Measurements from ENCODE around the gene ACBD4.

ACBD4 gene

DNA sequence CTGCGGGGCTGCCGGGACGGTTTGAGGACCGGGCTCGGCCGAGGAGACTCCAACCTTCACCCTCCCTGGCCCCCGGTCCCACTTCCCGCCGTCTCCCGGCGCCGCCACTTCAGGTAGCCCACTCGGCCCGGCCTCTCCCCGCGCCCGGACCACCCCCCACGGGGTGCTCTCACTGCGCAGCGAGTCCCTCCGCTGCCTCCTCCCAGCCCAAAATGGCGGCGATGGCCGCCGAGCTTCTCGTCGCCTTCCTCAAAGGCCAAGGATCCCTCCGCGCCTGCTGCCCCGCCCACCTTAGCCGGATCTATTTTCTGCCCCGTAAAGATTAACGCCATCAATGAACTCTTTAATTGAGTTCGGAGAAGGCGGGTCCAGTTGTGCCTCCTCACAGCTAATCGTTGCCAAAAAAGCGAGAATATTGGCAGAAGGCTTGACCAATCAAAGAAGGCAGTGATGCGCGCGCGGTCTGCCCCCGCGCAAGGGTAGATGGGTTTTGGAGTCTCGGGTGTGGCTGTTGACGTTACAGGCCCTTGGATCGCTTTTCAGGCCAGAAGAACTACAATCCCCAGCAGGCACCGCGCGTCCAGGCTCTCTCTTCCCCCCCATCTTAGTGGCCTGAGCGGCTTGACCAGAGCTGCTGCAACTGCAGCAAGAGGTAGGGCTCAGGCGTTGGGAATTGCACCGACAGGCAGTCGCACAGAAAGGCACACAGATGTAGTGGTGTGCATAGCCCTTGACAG, 26.0 kb downstream of the ACBD4 start, which contains the start of gene HEXIM2:
Gene HEXIM2, plus strand, starts transcription at position 588 of the 737 bp plus-strand sequence. CDS start 919 bp downstream, outside the sequence.
- peak; percentile 100 for DNase-seq

DNA sequence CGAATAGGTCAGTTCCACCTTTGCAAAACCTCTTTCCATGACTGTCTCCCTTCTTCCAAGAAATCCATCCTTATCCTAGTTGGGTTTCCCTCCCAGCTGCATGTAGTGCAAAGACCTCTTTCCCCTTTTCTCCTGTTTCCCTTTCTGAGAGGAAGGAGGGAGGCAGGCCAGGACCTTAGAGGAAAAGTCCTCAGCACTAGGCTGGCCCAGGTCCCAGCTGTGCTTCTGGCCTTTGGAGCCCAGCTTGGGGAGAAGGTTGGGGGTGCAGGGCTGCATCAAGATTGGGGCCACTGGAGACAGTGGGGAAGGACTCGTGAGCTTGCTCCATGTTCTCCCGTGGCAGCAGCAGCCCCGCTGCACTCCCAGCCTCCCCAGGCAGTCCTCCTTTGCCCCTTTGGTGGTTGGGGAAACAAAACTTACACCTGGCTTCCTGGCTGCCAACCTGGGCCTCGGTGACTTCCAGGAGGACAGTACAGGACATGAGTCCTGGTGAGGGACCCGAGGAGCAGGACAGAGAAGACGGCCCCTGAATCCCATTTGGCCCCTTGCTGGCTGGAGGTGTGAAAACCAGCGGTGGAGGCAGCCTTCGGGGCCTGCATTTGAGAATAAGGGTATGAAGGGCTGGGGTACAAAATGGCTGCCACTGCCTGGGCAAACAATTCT, 26.7 kb downstream of the ACBD4 start:
- no peak for DNase-seq

DNA sequence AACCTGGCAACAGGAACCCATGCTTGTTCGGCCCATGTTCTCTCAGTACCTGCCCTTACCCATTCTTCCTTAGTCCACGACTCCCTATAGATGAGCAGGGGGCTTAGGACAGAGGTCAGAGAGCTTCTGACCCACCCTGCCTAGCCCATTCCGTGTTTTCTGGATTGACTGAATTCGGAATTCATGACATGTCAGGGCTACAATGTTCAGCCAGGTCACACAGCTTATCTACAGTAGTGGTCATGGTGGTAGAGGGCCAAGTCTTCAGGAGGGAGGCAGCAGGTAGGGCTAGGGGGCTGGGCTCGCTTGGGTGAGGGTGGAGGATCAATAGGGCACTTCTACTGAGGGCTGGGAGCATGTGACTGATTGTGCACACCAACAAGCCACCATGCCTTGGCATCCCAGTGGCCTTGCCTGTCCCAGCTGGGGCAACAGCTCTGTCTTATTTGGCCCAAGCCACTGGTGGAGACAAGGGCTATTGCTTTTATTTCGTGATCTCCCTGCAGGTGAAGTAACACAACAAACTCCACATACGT, 29.3 kb downstream of the ACBD4 start:
- no peak for DNase-seq

DNA sequence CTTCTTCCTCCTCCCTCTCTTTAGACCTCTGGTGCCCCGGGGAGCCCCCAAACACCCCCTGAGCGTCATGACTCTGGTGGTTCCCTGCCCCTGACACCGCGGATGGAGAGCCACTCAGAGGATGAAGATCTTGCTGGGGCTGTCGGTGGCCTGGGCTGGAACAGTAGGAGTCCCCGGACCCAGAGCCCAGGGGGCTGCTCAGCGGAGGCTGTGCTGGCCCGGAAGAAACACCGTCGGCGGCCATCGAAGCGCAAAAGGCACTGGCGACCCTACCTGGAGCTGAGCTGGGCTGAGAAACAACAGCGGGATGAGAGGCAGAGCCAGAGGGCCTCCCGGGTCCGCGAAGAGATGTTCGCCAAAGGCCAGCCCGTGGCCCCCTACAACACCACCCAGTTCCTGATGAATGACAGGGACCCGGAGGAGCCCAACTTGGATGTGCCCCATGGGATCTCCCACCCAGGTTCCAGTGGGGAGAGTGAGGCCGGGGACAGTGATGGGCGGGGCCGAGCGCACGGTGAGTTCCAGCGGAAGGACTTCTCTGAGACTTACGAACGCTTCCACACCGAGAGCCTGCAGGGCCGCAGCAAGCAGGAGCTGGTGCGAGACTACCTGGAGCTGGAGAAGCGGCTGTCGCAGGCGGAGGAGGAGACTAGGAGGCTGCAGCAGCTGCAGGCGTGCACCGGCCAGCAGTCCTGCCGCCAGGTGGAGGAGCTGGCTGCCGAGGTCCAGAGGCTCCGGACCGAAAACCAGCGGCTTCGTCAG, 33.7 kb downstream of the ACBD4 start:
- DNase-seq, result no peak

DNA sequence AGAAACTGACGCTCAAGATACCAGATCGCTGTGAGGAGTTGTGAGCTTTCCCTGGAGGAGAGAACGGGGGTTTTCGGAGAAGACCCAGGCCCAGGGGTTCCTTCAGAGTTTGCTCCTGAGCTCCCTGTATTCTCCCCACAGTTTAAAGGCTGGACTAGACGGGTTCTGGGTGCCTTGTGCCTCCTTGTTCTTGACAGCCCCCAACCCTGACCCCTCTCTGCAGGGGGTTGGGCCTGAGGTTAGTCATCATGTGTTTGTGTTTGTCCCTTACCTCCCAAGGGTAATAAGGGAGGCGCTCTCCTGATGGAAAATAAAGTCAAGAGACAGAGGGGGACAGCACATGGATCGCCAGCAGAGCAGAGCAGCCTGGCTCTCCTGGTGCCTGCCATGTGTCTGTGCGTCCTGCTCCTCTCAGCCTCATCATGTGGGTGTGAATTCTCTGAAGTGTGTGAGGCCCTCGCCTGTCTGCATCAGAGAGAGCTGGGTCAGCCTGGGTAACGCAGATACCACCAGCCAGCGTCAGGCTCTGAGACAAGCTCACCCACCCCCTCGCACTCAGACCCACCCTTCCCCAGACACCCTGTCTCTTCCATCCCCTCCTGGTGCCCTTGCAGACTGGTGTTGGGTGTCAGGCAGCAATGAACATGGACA, 34.9 kb downstream of the ACBD4 start:
- no peak for DNase-seq

DNA sequence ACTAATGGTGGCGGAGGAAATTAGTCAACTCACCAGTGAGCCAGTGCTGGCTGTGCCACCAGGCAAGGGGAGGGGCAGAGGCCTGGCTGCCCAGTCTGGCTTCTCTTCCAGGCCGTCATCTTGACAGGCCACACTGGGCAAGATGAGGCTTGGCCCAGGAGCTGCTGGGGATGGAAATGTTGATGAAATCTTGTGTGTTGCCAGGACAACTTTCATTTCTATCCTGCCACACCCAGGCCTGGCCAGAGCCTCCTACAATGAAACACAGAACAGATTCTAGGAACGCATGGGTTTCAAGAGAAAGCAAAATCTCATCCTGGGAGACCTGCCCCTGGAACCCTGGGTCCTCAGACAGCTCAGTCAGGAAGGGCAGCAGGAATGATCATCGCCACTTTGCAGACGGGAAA, 35.4 kb downstream of the ACBD4 start:
- no peak for DNase-seq

DNA sequence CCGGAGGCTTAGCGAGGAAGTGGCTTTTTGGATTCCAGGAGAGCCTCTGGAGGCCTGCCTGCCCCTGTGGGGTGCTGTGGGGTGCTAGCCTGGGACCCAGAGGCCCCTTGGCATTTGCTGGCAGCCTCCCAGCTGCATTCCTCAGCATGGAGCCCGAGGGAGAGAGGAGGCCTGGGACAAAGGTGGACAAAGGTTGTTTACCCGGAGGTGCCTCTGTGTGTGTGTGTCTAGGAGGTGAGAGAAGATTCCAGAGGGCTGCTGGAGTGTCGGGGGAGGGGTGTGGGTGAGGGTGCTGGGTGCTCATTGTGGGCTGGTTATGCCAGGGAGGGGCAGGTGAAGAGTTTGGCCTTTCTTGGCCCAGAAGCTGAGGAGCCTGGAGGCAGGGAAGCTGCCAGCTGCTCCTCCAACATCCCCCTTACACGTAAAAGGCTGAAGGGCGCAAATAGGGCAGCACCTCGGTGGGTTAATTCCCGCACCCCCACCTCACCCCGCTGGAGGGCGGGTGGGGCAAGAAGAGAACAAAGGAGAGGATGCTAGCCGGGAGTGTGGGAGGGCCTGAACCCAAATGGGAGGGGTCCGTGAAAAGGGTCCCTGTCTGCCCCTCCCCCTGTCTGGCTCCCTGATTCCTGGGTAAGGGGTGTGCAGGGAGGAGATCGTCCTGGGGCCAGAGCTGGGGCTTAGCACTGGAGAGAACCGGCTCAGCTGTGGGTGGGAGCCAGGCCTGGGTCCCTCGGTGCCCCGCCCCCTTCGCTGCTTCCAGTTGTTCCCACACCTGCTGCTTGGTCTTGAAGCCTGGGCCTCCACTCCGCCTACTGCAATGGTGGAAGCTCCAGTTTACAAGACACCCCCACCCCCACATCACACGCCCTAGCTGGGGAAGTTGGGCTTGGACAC, 36.1 kb downstream of the ACBD4 start:
- DNase-seq, result no peak

DNA sequence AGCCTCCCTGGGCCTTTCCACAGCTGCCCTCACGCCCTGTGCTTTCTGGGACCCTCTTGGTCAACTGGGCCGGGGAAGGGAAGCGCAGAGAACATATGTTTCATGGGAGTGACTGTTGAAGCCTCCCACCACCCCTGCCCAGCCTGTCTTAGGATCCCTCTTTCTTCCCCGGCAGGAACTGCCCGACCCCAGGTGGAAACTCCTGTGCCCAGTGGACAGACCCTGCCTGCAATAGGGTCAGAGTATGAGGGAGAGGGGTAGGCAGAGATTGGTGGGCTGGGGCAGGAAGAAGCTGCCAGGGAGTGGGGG, 36.7 kb downstream of the ACBD4 start:
- no peak for DNase-seq

DNA sequence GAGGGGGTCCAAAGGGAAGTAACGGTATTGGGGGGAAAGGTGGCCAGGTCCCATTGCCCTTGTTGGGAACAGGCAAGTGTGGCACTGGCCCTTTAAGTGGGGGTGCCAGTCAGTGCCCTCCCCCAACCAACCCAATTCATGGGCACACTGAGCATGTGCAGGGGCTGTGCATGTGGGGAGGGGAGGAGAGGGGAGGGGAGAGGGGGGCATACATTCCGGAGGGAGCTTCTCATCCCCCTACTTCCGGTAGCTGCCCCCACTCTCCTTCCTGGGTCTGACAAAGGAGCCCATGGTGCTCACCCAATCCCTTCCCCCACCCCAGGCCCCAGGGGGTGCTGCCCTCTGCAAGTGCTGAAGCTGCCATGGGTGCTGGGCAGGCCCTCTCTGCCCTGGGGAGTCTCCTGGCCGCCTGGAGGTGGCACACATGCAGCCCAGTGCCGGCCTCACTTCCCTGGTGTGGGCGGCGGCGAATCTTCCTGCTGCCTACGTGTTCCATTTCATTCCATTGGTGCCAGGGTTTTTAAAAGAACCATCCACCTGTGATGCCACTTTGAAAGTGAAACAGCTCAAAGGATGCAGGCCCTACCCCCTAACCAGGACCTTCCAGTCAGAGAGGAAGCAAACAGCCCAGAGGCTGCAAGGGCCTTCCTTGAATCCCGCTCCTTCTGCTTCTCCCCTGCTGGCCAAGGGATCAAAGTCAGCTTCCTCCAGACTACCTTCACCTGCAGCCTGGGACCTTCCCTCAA, 37.2 kb downstream of the ACBD4 start:
- DNase-seq, result peak; percentile 27

DNA sequence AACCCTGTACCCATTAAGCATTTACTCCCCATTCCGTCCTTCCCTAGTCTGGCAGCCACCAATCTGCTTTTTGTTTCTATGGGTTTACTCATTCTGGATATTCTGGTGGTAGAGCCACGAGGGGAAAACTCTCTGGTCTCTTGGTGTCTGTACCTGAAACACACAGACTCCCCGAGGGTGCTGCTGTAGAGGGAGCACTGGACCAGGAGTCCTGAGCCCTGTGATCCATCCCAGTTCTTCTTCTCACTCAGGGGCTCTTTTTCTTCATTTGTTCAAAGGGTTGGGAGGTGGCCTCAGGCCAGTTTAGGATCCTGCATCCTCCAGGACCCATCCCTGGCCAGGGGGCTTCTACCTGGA, 40.2 kb downstream of the ACBD4 start:
- no peak for DNase-seq

DNA sequence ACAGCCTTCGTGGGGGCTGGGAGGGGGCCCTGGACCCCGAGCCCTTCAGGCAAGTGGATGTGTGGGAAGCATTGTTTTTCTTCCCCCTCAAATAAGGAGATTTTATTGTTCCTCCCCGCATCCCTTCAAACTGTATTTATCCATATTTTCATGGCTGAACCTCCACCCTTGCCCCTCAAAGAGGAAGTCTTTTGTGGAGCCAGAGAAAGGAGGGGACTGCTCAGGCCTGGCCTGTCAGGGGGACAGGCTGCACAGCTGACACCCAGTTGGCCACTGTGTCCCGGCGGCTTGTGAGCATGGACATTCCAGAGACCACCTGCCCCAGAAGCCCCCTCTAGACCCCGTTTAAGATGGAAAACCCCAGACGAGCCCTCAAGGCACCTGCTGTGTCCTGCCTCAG, 42.1 kb downstream of the ACBD4 start:
- no peak for DNase-seq

DNA sequence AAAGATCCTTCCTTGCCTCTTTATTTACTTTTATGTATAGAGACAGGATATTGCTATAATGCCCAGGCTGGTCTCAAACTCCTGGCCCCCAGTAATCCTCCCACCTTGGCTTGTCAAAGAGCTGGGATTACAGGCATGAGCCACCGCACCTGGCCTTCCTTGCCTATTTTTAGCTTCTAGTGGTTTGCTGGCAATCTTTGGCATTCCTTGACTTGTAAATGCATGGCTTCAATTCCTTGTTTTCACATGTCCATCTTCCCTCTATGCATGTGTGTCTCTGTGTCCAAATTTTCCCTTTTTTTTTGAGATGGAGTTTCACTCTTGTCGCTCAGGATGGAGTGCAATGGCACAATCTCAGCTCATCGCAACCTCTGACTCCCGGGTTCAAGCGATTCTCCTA, 48.7 kb downstream of the ACBD4 start:
- DNase-seq, result no peak

DNA sequence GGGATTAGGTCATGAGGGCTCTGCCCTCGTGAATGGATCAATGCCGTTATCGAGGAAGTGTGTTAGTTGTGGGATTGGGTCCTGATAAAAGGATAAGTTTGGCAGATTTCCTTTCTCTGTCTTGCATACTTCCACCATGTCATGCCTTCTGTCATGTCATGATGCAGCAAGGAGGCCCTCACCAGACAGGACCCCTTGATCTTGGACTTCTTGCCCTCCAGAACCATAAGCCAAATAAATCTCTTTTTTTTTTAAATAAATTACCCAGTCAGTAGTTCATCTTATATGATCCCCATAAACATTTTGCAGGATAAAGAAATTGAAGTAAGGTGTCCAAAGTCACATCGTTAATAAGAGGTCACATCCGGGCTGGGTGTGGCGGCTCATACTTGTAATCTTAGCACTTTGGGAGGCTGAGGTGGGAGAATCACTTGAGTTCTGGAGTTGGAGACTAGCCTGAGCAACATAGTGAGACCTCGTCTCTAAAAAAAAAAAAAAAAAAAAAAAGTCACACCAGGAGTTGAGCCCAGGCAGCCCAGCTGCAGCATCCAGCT, 51.4 kb downstream of the ACBD4 start:
- DNase-seq, result no peak

DNA sequence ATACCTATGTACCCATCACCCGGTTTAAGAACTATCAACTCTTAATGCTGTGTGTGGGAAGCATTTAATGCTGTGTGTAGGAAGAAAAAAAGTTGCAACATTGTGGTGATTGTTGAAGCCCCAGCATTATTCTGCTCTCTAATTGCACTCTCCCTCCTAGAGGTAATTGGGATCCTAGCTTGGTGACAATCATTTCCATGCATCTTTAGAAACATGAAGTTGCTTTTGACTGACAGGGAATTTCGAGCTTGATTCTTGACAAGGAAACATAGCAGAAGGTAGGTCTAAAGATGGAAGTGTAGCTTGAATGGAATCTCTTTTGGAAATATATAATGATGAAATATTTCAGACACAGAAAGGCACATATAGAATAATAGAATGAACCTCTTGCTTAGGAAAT, 53.5 kb downstream of the ACBD4 start:
- no peak for DNase-seq

DNA sequence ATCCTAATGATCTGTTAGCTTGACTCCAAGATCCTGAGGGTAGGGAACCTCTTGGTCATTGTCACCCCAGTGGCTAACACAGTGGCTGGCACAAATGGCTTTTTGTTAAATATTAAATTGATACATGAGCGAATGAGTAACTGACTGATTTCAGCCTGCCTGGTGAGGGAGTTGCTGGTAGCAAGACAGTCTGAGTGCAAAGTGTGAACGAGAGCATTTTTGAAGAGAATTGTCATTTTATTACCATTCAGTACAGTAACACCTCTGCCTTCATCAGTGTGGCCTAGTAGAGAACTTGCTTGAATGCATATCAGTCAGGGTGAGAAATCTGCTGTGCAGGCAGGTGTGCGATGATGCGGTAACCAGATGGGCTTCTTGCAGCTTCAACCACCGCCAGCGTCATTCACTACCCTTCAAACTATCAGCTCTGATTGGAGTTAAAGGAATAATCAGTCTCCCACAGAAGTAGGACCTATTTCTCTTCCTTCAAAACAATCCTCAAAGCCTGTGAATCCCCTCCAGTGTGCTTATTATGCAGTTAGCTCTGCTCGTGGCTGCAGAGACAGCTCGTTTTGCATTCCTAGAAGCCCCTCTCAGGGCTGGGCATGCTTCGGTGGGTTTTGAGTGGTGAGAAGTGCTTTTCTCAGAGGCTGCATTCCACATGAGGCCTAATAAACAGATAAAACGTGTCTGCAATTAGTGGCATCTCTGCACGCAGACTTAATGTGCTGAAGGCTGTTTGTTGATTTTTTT, 55.2 kb downstream of the ACBD4 start:
- DNase-seq, result no peak
